K562 (cell line): ENCODE data around the gene AGPAT3. TPM values are rescaled to one million over a fixed set of nuclear protein-coding genes. Genes with fewer than 3 reads are reported as not detected.

Source experiments
- ARNT ChIP-seq, 2 experiments: fragments of 450-650 bp; IDR thresholded peaks; 2 replicates each; pipeline ENCODE4 v1.6.1; 2016; ENCODE audit warnings: mild to moderate bottlenecking in 1 of 2
- BACH1 ChIP-seq: fragments of 200-800 bp; sonication (Bioruptor generic); IDR thresholded peaks from 2 replicates; pipeline ENCODE4 v1.6.1; 2016; ENCODE audit warnings: missing genetic modification characterization, missing compliant biosample characterization
- E2F8 ChIP-seq: fragments of 450-650 bp; IDR thresholded peaks from 2 replicates; pipeline ENCODE4 v1.7.1; 2018; ENCODE audit warnings: mild to moderate bottlenecking, low read depth; ENCODE audit not compliant: partially characterized antibody
- HNRNPL ChIP-seq: fragments of 200-400 bp; formaldehyde crosslinking; IDR thresholded peaks from 2 replicates; pipeline ENCODE4 v1.6.1; 2017; ENCODE audit warnings: low read depth, mild to moderate bottlenecking, low read length
- JUN ChIP-seq, 2 experiments: sonication (generic) in 1 of 2; formaldehyde crosslinking in 1 of 2; IDR thresholded peaks; 2 replicates each; pipeline versions ENCODE4 v1.6.1 to v1.8.0; 2012 to 2022; ENCODE audit warnings: borderline replicate concordance in 2 of 2, mild to moderate bottlenecking in 2 of 2, improper control_type of control experiment in 1 of 2, low read depth in 1 of 2, low read length in 1 of 2, missing genetic modification reagents in 1 of 2
- RBBP5 ChIP-seq: fragments of 200-600 bp; sonication (generic); IDR thresholded peaks from 2 replicates; pipeline ENCODE4 v1.6.1; 2012; ENCODE audit warnings: borderline replicate concordance, mild to moderate bottlenecking, low read length, control low read depth, inconsistent platforms; ENCODE audit not compliant: insufficient read depth, poor library complexity, severe bottlenecking
- RBFOX2 ChIP-seq: fragments of 200-400 bp; formaldehyde crosslinking; IDR thresholded peaks from 2 replicates; pipeline ENCODE4 v1.6.1; 2017; ENCODE audit warnings: low read depth, mild to moderate bottlenecking, low read length, moderate library complexity
- RFX7 ChIP-seq: fragments of 250-450 bp; sonication (Bioruptor Pico); IDR thresholded peaks from 2 replicates; pipeline ENCODE4 v1.5.1; 2021; ENCODE audit warnings: mild to moderate bottlenecking
- VEZF1 ChIP-seq: fragments of 200-800 bp; sonication (Bioruptor generic); IDR thresholded peaks from 2 replicates; pipeline ENCODE4 v1.6.1; 2017; ENCODE audit warnings: missing genetic modification characterization, missing compliant biosample characterization
- ZFP1 ChIP-seq: fragments of 450-650 bp; formaldehyde crosslinking; IDR thresholded peaks from 2 replicates; pipeline ENCODE4 v1.4.0; 2020; ENCODE audit warnings: mild to moderate bottlenecking, mixed read lengths
- ZNF165 ChIP-seq: fragments of 250-450 bp; sonication (Bioruptor Pico); IDR thresholded peaks from 2 replicates; pipeline ENCODE4 v1.4.0; 2020; ENCODE audit warnings: borderline replicate concordance
- ZNF316 ChIP-seq: fragments of 450-650 bp; IDR thresholded peaks from 2 replicates; pipeline ENCODE4 v1.6.1; 2016
- ZNF318 ChIP-seq, 2 experiments: fragments of 450-650 bp; IDR thresholded peaks; 2 replicates each; pipeline ENCODE4 v1.6.1; 2016; ENCODE audit warnings: mild to moderate bottlenecking in 2 of 2, borderline replicate concordance in 1 of 2, low read depth in 1 of 2, moderate library complexity in 1 of 2
- polyA plus RNA-seq, 8 experiments: library from polyadenylated mRNA; depleted of rRNA in 4 of 8; stranded (reverse) in 5 of 8; unstranded in 3 of 8; fragments of >200 nt; fragmentation: Nextera tagmentation in 2 of 8; fragmentation: Illumina TruSeq in 1 of 8; extraction: Ambion mirVana in 2 of 8; extraction: Trizol in 1 of 8; gene quantifications; 2 replicates each; pipeline versions ENCODE4 v1.2.1 to v1.2.3, GENCODE V29; 2011 to 2014; ENCODE audit warnings: inconsistent platforms in 1 of 8, missing spikeins in 1 of 8
- total RNA-seq, 7 experiments: library from RNA; depleted of rRNA in 6 of 7; stranded (reverse); fragments of >200 nt in 6 of 7; fragmentation: Illumina TruSeq in 2 of 7; extraction: Trizol in 2 of 7; gene quantifications; 2 replicates each; pipeline versions ENCODE4 v1.2.1 to v1.2.3, GENCODE V29; 2011 to 2021; ENCODE audit warnings: low replicate concordance in 1 of 7

The AGPAT3 gene
- total and polyA plus RNA-seq, 9 of the 15 experiments (the other 6 are each of a cell fraction or from before 2014, with no cell fraction given) = 1.5 to 88.4 (median 35.7) TPM

GRCh38 chr21:43884012-43884860 lies 19.2 kb downstream of the AGPAT3 start (continued):
- TF ChIP-seq E2F8 (no peak), ZNF165 (CRISPR knock-in tag) (no peak), ARNT (IDR thresholded peaks at IDR 0.05) (peak in 1 of 2 experiments; percentile 69; a peak in 1 of 4 replicates), RBBP5 (peak; percentile 62), ZNF316 (peak; percentile 45), BACH1 (tag) (no peak), JUN (IDR thresholded peaks at IDR 0.05; ENCODE audit: borderline replicate concordance, low read depth, low read length) (peak; percentile 90), JUN (CRISPR knock-in tag; IDR thresholded peaks at IDR 0.05; ENCODE audit: borderline replicate concordance) (no peak), HNRNPL (no peak), ZFP1 (CRISPR knock-in tag) (no peak), VEZF1 (CRISPR knock-in tag) (peak; percentile 100), RBFOX2 (peak; percentile 84), ZNF318 (IDR thresholded peaks at IDR 0.05; ENCODE audit: borderline replicate concordance in 1 of 2, low read depth in 1 of 2) (no peak), RFX7 (CRISPR knock-in tag) (no peak)
